Inflammatory macrophage treated with lipopolysaccharide for 4 hours (primary cell): ENCODE data around the gene PNPLA3.

Source experiments
- DNase-seq: peaks from one replicate; pipeline ENCODE4 v3.0.0-alpha.2; 2020

Gene PNPLA3

GRCh38 chr22:43969021-43969878, 45.6 kb downstream of the PNPLA3 start:
- DNase-seq, result no peak

GRCh38 chr22:43969989-43970755, 46.6 kb downstream of the PNPLA3 start:
- DNase-seq, result no peak

DNA sequence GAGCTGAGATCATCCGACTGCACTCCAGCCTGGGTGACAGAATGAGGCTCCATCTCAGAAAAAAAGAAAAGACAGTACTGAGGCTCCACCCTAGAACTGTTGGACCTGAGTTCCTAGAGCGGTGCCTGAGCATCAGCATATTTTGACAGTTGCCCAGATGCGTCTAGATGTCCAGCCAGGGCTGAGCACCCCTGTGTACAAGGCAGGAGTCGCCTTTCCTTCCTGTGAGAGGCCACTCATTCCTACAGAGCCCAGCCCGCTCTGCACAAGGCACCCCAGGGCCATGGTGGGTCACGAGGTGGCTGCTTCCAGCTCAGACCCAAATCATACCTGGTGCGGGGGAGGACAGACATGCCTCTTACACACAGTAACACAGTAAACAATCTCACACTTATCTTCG, 47.5 kb downstream of the PNPLA3 start:
- no peak for DNase-seq

GRCh38 chr22:43972931-43973462, 49.4 kb downstream of the PNPLA3 start:
- DNase-seq, result no peak

- no peak for DNase-seq
These were observed 50.5 kb downstream of the PNPLA3 start for GRCh38 chr22:43974028-43974545.

- no peak for DNase-seq
These were observed 51.4 kb downstream of the PNPLA3 start for GRCh38 chr22:43975041-43975440.

DNA sequence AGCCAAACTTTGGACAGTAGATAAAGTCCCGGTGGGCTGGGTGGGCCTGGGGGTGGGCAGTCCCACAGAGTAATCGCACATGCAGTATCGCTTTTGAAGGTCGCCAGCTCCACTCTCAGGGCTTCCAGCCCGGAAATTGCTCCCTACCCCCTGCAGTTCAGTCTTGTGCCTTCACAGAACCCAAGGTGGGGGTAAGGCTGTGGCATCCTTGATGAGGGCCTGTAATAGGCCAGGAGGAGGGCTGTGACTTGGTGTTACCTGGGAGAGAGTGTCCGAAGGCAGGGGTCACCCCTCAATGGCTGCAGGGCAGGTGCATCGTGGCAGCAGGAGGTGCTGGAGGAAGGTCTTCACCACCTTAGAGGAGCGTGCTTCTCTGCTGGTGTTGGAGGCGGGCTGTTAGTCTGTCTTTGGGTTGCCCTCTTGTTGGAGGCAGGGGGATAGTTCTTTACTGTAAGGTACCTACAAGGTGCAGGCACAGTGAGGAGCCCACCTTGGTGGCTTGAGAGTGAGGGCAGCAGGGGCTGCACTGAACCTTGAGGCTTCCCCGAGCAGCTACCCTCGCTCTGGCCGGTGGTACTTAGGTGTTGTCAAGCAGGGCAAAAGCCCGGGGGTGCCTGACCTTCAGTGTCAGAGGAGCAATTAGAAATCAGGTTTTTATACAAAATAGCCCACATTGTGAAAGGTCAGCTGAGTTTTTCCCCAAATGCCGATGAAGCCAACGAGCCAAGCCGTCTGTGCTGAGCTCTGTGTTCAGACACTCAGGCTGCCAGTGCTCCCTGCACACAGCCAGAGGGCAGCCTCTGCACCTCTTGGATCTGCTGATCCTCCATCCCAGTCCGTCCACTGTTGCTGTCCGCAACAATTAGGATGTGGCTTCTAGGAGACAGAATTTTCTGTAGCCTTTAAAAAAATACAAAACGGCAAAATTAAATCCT, 53.5 kb downstream of the PNPLA3 start:
- no peak for DNase-seq

DNA sequence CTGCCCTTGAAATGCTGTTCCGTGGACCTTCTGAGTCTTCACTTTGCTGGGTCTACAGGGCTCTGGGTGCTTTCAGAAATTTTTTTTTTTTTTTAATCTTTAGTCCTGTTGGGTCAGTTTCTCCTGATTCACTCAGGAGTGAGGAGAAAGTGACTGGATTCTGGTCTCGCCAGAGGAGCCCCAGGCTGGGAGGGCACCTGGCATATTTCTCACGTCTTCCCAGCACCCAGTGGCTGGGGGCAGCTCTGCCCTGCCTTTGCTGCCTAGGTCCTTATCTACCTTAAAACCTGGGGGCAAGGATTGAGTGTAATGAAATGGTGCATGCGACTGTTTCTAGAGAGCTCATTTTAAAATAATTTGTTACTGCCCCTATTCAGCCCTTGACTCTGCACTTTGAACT, 55.0 kb downstream of the PNPLA3 start:
- no peak for DNase-seq

DNA sequence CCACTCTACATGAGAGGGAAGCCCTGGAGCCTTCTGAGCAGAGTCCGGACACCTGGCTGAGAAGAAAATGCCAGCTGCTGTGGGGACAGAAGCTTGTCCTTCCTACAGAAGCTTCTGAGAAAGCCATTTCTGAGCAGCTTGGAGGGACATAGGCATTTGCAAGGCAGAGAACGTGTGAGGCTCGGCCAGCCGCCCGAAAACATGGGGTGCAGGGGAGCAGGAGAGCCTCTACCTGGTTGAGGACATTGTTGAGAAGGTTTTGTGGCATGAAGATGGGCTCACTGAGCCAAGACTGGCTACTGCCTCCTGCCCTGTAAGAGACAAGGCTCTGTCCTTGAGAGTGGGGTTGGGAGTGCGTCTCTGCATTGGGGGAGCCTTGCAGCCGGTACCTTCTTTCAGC, 57.0 kb downstream of the PNPLA3 start:
- no peak for DNase-seq

DNA sequence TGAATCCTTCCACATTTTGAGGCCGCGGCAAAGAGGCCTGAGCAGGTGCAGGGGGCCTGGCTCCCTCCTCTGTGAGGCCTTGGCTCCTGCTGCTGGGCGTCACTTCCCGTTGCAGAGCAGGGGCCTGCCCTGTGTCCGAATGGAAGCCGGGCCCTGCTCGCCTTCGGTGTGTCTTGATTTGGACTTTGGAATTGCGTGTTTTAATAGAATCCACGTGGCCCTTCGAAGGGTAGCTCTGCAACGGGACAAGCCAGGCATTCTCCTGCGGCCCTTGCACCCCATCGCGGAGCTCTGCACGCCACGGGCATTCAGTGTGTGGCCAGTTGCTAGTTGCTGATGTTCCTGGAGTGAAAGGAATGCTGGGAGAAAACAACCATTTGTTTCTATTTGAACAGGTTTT, 57.4 kb downstream of the PNPLA3 start:
- no peak for DNase-seq

DNA sequence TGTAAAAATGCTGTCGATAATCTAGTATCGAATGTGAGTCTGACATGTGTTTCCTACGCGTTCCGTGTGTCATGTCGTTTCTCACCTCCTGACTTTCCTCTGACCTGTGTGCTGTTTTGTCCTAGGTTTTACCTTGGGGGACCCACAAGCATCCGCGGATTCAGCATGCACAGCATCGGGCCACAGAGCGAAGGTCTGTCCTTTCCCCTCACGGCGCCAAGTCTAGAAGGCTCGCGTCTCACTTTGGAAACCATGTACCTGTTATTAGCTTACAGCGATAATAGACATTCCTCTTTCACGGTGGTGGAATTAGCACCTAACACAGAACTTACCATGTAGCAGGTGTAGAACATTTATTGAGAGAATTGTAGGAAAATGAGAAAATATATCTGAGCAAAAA, 60.2 kb downstream of the PNPLA3 start:
- DNase-seq, result no peak

- DNase-seq, result no peak
These were observed 61.9 kb downstream of the PNPLA3 start for GRCh38 chr22:43985532-43985931.

DNA sequence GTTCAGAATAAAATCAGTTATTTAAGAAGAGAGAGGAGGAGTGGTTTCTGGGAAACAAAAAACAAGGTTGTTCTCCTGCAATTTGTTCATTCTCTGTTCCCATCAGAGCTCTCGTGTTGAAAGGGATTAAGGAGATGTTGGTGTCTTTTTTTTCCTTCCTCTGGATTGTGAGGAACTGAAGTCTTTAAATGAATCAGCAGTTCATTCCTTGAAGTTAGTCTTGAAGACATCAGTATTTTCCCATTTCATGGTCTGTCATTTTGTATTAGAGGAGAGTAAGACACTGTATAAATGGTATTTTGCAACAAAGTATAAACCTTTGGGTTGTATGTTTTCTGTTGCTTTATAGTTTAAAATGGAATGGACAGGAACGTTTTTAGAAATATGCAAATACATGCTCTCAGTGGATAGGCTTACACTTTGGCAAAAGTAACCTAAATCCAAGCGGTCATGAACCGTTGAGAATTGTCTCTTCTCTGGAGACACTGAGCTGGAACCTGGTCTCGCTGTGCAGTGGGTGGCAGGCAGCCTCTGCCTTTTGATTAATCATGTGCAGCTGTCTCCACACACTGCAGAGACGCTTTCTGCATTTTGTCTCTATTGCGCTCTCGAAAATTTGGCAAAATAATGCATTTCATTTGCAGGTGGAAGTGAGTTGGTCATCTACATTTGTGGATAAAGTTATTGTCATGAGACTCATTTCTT, 64.7 kb downstream of the PNPLA3 start:
- DNase-seq, result no peak

DNA sequence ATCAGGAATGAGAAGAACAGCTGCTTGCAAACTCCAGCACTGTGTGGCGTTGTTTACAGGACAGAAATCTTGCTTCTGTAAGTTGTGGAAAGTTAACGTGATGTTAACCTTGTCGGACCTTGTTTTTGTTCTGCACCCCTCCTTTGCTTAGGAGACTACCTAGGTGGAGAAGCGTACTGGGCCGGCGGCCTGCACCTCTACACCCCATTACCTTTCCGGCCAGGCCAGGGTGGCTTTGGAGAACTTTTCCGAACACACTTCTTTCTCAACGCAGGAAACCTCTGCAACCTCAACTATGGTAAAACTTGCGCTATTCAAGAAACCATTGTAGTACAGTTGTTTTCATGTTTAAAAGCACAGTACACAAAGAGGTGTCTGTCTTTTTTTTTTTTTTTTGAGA, 65.4 kb downstream of the PNPLA3 start:
- DNase-seq, result no peak

- no peak for DNase-seq
These were observed 66.4 kb downstream of the PNPLA3 start for GRCh38 chr22:43990044-43990443.

DNA sequence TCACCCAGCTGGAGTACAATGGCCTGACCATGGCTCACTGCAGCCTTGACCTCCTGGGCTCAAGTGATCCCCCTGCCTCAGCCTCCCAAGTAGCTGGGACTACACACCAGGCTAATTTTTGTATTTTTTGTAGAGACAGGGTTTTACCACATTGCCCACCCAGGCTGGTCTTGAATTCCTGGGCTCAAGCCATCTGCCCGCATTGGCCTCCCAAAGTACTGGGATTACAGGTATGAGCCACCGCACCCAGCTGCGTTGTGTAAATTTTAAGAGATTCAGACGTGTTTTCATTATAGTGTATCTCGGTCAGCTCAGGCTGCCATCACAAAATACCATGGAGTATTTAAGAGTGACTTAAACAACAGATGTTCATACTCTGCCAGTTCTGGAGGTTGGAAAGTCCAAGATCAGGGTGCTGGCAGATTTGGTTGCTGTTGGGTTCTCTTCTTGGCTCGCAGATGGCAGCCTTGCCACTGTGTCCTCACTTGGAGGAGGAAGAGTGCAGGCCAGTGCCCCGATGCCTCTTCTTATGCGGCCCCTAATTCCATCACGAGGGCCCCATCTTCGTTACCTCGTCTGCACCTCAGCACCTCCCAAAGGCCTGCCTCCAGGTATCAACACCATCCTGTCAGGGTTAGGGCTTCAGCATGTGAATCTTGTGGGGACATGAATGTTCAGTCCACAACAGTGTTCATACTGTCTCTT, 67.9 kb downstream of the PNPLA3 start:
- no peak for DNase-seq

DNA sequence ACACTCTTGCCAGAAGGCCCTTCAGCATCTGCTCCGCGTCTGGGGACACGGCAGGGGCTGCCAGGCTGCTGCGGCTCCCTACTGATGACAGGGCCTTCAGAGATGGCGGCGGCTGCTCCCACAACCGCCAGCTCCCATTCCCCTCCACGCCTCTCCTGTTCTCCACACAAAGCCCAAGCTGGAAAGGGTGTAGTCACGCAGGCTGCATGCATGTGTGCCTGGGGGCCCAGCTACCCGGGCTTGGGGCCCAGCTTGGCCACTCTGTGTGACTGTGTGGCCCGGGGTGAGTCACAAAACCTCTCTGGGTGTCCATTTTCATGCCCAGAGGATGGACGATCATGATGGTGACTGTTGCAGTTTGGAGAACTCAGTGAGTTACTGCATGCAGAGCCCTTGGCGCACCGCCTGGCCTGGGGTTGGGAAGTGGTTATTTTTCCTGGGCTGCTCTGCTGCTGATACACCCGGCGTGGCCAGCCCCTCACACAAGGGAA, 68.8 kb downstream of the PNPLA3 start:
- no peak for DNase-seq

GRCh38 chr22:43993072-43993760, 69.6 kb downstream of the PNPLA3 start:
- peak; percentile 63 for DNase-seq

- no peak for DNase-seq
These were observed 70.4 kb downstream of the PNPLA3 start for GRCh38 chr22:43994006-43994405.

- no peak for DNase-seq
These were observed 70.8 kb downstream of the PNPLA3 start for GRCh38 chr22:43994416-43994815.
